SU-DHL-6 (cell line): ENCODE measurements around the gene DNAI4.

Experiments used
- H2AFZ ChIP-seq: fragments of 200-600 bp; sonication (generic); 2 replicates; pipeline ENCODE4 v1.6.1; 2014; ENCODE audit warnings: low read depth, mild to moderate bottlenecking, moderate library complexity, mixed read lengths, antibody characterized with exemption, low read length; ENCODE audit not compliant: severe bottlenecking
- H3F3A ChIP-seq: fragments of 200-600 bp; shearing (Covaris generic); 2 replicates; pipeline ENCODE4 v1.6.0; 2016; ENCODE audit warnings: antibody characterized with exemption, mild to moderate bottlenecking; ENCODE audit not compliant: insufficient read depth
- H3K27ac ChIP-seq: fragments of 200-600 bp; sonication (generic); 2 replicates; pipeline ENCODE4 v1.5.1; 2016; ENCODE audit warnings: low read depth, mild to moderate bottlenecking, low read length, moderate library complexity, mixed read lengths
- H3K27me3 ChIP-seq: fragments of 200-600 bp; sonication (generic), shearing (Covaris generic); 2 replicates; pipeline ENCODE4 v1.6.0; 2014; ENCODE audit warnings: mild to moderate bottlenecking, low read length
- H3K36me3 ChIP-seq: fragments of 200-600 bp; sonication (generic); 2 replicates; pipeline ENCODE4 v1.6.1; 2014; ENCODE audit warnings: mild to moderate bottlenecking, low read length, mixed read lengths
- H3K4me2 ChIP-seq: fragments of 300-600, 200-600 bp; shearing (Covaris generic), sonication (generic); 2 replicates; pipeline ENCODE4 v1.6.0; 2014; ENCODE audit warnings: low read length, low read depth, mild to moderate bottlenecking; ENCODE audit not compliant: poor library complexity, severe bottlenecking
- H3K4me3 ChIP-seq: fragments of 200-600 bp; sonication (generic); 2 replicates; pipeline ENCODE4 v1.5.1; 2014; ENCODE audit warnings: antibody characterized with exemption, low read length, mild to moderate bottlenecking, mixed read lengths; ENCODE audit not compliant: insufficient read depth, poor library complexity, severe bottlenecking
- H3K79me2 ChIP-seq: fragments of 200-600 bp; sonication (generic); 2 replicates; pipeline ENCODE4 v1.6.1; 2014; ENCODE audit warnings: mild to moderate bottlenecking, low read length, moderate library complexity; ENCODE audit not compliant: insufficient read depth
- H3K9ac ChIP-seq: fragments of 200-600 bp; sonication (generic); 2 replicates; pipeline ENCODE4 v1.7.0; 2014; ENCODE audit warnings: mild to moderate bottlenecking, low read length
- H3K9me2 ChIP-seq: fragments of 200-600 bp; sonication (generic); replicated peaks from 2 replicates; pipeline ENCODE4 v1.6.1; 2014; ENCODE audit warnings: low read length; ENCODE audit not compliant: insufficient read depth
- H3K9me3 ChIP-seq: fragments of 200-600 bp; sonication (generic); 2 replicates; pipeline ENCODE4 v1.6.1; 2014; ENCODE audit warnings: low read length, mixed read lengths; ENCODE audit not compliant: insufficient read depth
- H4K20me1 ChIP-seq: fragments of 200-600 bp; sonication (generic); 2 replicates; pipeline ENCODE4 v1.6.1; 2014; ENCODE audit warnings: low read depth, mild to moderate bottlenecking, antibody characterized with exemption, low read length, moderate library complexity, mixed read lengths
- EZH2phosphoT487 ChIP-seq: fragments of 200-600 bp; sonication (generic), shearing (Covaris generic); conservative IDR thresholded peaks from 2 replicates; pipeline ENCODE4 v1.6.1; 2018; ENCODE audit warnings: mild to moderate bottlenecking, antibody characterized with exemption, low read length, moderate library complexity, mixed read lengths
- TF ChIP-seq, protein P1 (sequence below): fragments of 200-600 bp; sonication (generic); IDR thresholded peaks from one replicate; pipeline ENCODE4 v1.5.1; 2017; ENCODE audit warnings: antibody characterized with exemption, mild to moderate bottlenecking, low read length, moderate library complexity; ENCODE audit not compliant: insufficient read depth, poor library complexity, severe bottlenecking

The DNAI4 gene

DNA sequence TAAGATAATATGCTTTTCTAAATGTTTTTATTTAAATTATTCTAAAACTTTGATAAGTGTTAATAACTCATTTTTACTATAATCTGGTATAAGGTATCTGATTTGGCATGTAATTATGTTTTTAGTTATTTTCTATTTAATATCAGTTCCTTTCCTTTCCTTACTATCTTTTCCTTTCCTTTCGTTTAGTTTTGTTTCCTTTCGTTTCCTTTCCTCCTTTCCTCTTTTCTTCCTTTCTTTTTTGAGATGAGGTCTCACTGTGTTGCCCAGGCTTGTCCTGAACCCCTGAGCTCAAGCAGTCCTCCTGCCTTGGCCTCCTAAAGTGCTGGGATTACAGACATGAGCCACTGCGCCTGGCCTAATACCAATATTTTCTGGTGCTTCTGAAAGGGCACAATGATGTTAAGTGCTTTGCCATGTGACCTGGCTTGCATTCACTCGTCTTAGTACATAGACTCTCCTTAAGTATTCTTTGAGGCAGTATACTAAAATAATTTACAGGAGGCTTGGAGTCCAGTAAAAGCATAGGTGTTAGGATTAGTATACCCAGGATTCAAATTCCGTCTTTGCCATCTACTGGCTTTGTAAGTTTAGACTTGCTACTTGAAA is 18.8 kb upstream of the DNAI4 start:
- Histone ChIP-seq H3K9me2 (no peaks in the 10 kb centered on the region), H3K4me2 (no peak overlapping the region), H3K79me2 (peaks cover 61% of the 10 kb centered on the region), H3K9ac (no peak overlapping the region), H3K9me3 (no peaks in the 10 kb centered on the region), H4K20me1 (peaks cover 5% of the 10 kb centered on the region), H3F3A (0 out of 2 replicates have a peak, but pooled peaks cover 5% of the 10 kb centered on the region), H3K27ac (no peak overlapping the region), H2AFZ (no peak overlapping the region), H3K27me3 (no peaks in the 10 kb centered on the region), H3K36me3 (peaks cover 47% of the 10 kb centered on the region), H3K4me3 (no peak overlapping the region)
- no peak for TF ChIP-seq EZH2phosphoT487
- TF ChIP-seq, protein P1, sequence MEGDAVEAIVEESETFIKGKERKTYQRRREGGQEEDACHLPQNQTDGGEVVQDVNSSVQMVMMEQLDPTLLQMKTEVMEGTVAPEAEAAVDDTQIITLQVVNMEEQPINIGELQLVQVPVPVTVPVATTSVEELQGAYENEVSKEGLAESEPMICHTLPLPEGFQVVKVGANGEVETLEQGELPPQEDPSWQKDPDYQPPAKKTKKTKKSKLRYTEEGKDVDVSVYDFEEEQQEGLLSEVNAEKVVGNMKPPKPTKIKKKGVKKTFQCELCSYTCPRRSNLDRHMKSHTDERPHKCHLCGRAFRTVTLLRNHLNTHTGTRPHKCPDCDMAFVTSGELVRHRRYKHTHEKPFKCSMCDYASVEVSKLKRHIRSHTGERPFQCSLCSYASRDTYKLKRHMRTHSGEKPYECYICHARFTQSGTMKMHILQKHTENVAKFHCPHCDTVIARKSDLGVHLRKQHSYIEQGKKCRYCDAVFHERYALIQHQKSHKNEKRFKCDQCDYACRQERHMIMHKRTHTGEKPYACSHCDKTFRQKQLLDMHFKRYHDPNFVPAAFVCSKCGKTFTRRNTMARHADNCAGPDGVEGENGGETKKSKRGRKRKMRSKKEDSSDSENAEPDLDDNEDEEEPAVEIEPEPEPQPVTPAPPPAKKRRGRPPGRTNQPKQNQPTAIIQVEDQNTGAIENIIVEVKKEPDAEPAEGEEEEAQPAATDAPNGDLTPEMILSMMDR: no peak

GRCh38 chr1:66940981-66941380 is 16.3 kb upstream of the DNAI4 start:
- H3K9ac ChIP-seq: no peak overlapping the region
- H3K79me2 ChIP-seq: peaks cover 86% of the 10 kb centered on the region
- no peak overlapping the region for H2AFZ ChIP-seq
- H3K9me3 ChIP-seq: no peaks in the 10 kb centered on the region
- H3F3A ChIP-seq: 0 out of 2 replicates have a peak, but pooled peaks cover 5% of the 10 kb centered on the region
- peaks cover 28% of the 10 kb centered on the region for H3K36me3 ChIP-seq
- peaks cover 12% of the 10 kb centered on the region for H4K20me1 ChIP-seq
- no peak overlapping the region for H3K4me2 ChIP-seq
- H3K27ac ChIP-seq: no peak overlapping the region
- TF ChIP-seq EZH2phosphoT487: no peak
- TF ChIP-seq, protein P1: no peak
- H3K4me3 ChIP-seq: no peak overlapping the region
- no peaks in the 10 kb centered on the region for H3K9me2 ChIP-seq
- H3K27me3 ChIP-seq: no peaks in the 10 kb centered on the region

- H3K27ac ChIP-seq: no peak overlapping the region
- peaks cover 8% of the 10 kb centered on the region; the same call in 1 of the 2 replicates for H3F3A ChIP-seq
- no peaks in the 10 kb centered on the region for H3K27me3 ChIP-seq
- H4K20me1 ChIP-seq: peaks cover 30% of the 10 kb centered on the region
- H3K79me2 ChIP-seq: peaks cover 97% of the 10 kb centered on the region
- H2AFZ ChIP-seq: no peak overlapping the region
- H3K9me2 ChIP-seq: no peaks in the 10 kb centered on the region
- H3K4me3 ChIP-seq: no peak overlapping the region
- no peaks in the 10 kb centered on the region for H3K9me3 ChIP-seq
- H3K36me3 ChIP-seq: peaks cover 26% of the 10 kb centered on the region
- no peak for TF ChIP-seq EZH2phosphoT487
- TF ChIP-seq, protein P1: no peak
- H3K9ac ChIP-seq: no peak overlapping the region
- no peak overlapping the region for H3K4me2 ChIP-seq
Observed at GRCh38 chr1:66938613-66939012, 14.0 kb upstream of the DNAI4 start.
